ENCODE results near the gene MS4A14. TPM values are rescaled to one million over a fixed set of nuclear protein-coding genes. Genes with fewer than 3 reads are reported as not detected.
A peak's percentile ranks its signal among the peaks of the same experiment; 100 is the strongest.
"Not testable (repeated sequence)": the region's sequence is repeated elsewhere in the genome, so short reads cannot be mapped to it uniquely, and the experiment has no call there.

Gene MS4A14
- total RNA-seq, 2 donors from 2014 or later: 2.2 to 4.4 TPM

- intact Hi-C loops (cut with DNase I): no loop called here
- DNase-seq (ENCODE audit: low spot score): peak; percentile 82
Measured at GRCh38 chr11:60377401-60378136, 18.7 kb upstream of the MS4A14 start.

- intact Hi-C loops (cut with DNase I): no loop called here
- peak; percentile 85 for DNase-seq (ENCODE audit: low spot score)
Measured at GRCh38 chr11:60378354-60378753, 17.9 kb upstream of the MS4A14 start, which contains the start of gene MS4A7. Gene MS4A7, plus strand, starts transcription at chr11:60378532. Its CDS starts 4,610 bp downstream, at chr11:60383142.

GRCh38 chr11:60389279-60389910 lies 6.9 kb upstream of the MS4A14 start:
- intact Hi-C loops (cut with DNase I): no loop called here
- no peak for DNase-seq (ENCODE audit: low spot score)

- DNase-seq (ENCODE audit: low spot score): no peak
Measured at GRCh38 chr11:60390419-60390818, 5.8 kb upstream of the MS4A14 start.

GRCh38 chr11:60392361-60392760 lies 3.9 kb upstream of the MS4A14 start:
- no peak for DNase-seq (ENCODE audit: low spot score)
- intact Hi-C loops (cut with DNase I): no loop called here

More at GRCh38 chr11:60390419-60390818, 5.8 kb upstream of the MS4A14 start:
- intact Hi-C loops (cut with DNase I): no loop called here

- no peak for DNase-seq (ENCODE audit: low spot score)
- intact Hi-C loops (cut with DNase I): no loop called here
Measured at GRCh38 chr11:60393016-60393415, 3.2 kb upstream of the MS4A14 start.

- DNase-seq (ENCODE audit: low spot score): no peak
- intact Hi-C loops (cut with DNase I): no loop called here
Measured at GRCh38 chr11:60394666-60395380, 1.4 kb upstream of the MS4A14 start.

GRCh38 chr11:60396799-60397198 lies 540 bp downstream of the MS4A14 start:
- intact Hi-C loops (cut with DNase I): no loop called here
- DNase-seq (ENCODE audit: low spot score): no peak

GRCh38 chr11:60420015-60420414 lies 23.8 kb downstream of the MS4A14 start:
- DNase-seq (ENCODE audit: low spot score): no peak
- intact Hi-C loops (cut with DNase I): no loop called here

GRCh38 chr11:60422609-60423008 lies 26.4 kb downstream of the MS4A14 start:
- intact Hi-C loops (cut with DNase I): no loop called here
- no peak for DNase-seq (ENCODE audit: low spot score)

GRCh38 chr11:60428517-60428916 lies 32.3 kb downstream of the MS4A14 start:
- intact Hi-C loops (cut with DNase I): no loop called here
- DNase-seq (ENCODE audit: low spot score): no peak

GRCh38 chr11:60429272-60429671 lies 33.0 kb downstream of the MS4A14 start, which contains the start of gene MS4A5:
Gene MS4A5, plus strand, starts transcription at chr11:60429572. Its CDS starts 103 bp downstream, at chr11:60429675.
- intact Hi-C loops (cut with DNase I): no loop called here
- DNase-seq (ENCODE audit: low spot score): no peak

GRCh38 chr11:60431251-60431650 lies 35.0 kb downstream of the MS4A14 start:
- DNase-seq (ENCODE audit: low spot score): no peak
- intact Hi-C loops (cut with DNase I): no loop called here

- intact Hi-C loops (cut with DNase I): no loop called here
- no peak for DNase-seq (ENCODE audit: low spot score)
Measured at GRCh38 chr11:60433401-60433800, 37.1 kb downstream of the MS4A14 start.

GRCh38 chr11:60447070-60447469 lies 50.8 kb downstream of the MS4A14 start:
- intact Hi-C loops (cut with DNase I): no loop called here
- no peak for DNase-seq (ENCODE audit: low spot score)

- no peak for DNase-seq (ENCODE audit: low spot score)
- intact Hi-C loops (cut with DNase I): no loop called here
Measured at GRCh38 chr11:60447846-60448245, 51.6 kb downstream of the MS4A14 start.

- DNase-seq (ENCODE audit: low spot score); intact Hi-C loops (cut with DNase I): not testable (repeated sequence)
Measured at GRCh38 chr11:60451185-60451584, 54.9 kb downstream of the MS4A14 start.

- no peak for DNase-seq (ENCODE audit: low spot score)
- intact Hi-C loops (cut with DNase I): no loop called here
Measured at GRCh38 chr11:60454212-60454611, 58.0 kb downstream of the MS4A14 start.

- no peak for DNase-seq (ENCODE audit: low spot score)
- intact Hi-C loops (cut with DNase I): no loop called here
Measured at GRCh38 chr11:60455531-60456042, 59.3 kb downstream of the MS4A14 start, which contains the start of gene MS4A1. Gene MS4A1, plus strand, starts transcription at chr11:60455847. Its CDS starts 6,528 bp downstream, at chr11:60462375.

GRCh38 chr11:60457576-60457975 lies 61.3 kb downstream of the MS4A14 start:
- intact Hi-C loops (cut with DNase I): no loop called here
- DNase-seq (ENCODE audit: low spot score): no peak
